GM19324 (cell line): ENCODE data around the gene KANK3.
"Not testable (repeated sequence)": the region's sequence is repeated elsewhere in the genome, so short reads cannot be mapped to it uniquely, and the experiment has no call there.

ENCODE experiments used
- ATAC-seq: cut with Tn5 transposase; IDR thresholded peaks from one replicate; pipeline ENCODE4 v1.9.1; 2021; ENCODE audit warnings: mild to moderate bottlenecking, moderate library complexity; ENCODE audit not compliant: unreplicated experiment, low FRiP score

The KANK3 gene

DNA sequence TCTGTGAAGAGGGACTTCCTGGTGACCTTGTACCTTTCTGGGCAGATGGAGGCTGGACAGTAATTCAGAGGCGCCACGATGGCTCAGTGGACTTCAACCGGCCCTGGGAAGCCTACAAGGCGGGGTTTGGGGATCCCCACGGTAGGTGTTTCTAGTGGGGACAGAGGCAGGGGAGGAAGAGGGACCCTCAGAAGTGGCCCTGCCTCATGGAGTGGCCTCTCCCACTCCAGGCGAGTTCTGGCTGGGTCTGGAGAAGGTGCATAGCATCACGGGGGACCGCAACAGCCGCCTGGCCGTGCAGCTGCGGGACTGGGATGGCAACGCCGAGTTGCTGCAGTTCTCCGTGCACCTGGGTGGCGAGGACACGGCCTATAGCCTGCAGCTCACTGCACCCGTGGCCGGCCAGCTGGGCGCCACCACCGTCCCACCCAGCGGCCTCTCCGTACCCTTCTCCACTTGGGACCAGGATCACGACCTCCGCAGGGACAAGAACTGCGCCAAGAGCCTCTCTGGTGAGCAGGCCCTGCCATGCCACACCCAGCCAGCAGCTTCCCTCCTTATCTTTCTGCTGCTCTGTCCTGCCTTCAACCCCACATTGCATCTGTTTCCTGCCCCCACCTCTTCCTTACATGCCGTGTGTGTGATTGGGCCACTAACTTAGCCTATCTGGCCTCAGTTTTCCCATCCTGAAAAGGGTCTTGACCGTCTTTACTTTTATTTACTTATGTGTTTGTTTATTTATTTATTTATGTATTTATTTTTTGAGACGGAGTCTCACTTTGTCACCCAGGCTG, 28.1 kb upstream of the KANK3 start:
- ATAC-seq = no peak

DNA sequence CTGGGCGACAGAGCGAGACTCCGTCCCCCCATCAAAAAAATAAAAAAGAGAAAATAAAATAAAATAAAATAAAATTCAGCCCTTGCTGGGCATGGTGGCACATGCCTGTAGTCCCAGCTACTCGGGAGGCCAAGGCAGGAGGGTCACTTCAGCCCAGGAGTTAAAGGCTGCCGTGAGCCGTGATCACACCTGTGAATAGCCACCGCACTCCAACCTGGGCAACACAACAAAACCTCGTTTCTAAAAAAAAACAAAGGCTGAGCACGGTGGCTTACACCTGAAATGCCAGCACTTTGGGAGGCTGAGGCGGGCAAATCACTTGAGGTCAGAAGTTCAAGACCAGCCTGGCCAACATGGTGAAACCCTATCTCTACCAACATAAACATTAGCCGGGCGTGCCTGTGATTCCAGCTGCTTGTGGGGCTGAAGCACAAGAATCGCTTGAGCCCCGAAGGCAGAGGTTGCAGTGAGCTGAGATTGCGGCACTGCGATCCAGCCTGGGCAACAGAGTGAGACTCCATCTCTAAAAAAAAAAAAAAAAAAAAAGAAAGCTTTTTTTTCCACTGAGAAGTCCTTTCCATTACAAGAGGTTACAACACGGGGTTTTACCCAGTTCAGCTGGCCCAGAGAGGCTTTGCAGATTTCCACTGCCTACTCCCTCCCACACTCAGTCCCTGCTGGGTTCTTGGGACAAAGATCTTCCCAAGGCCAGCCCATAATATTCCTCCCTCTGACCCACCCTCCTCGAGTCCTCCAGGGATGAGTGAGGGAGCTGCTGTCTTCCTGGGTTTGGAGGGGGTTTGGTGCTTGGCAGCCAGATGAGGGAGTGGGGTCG, 27.3 kb upstream of the KANK3 start:
- ATAC-seq = no peak

DNA sequence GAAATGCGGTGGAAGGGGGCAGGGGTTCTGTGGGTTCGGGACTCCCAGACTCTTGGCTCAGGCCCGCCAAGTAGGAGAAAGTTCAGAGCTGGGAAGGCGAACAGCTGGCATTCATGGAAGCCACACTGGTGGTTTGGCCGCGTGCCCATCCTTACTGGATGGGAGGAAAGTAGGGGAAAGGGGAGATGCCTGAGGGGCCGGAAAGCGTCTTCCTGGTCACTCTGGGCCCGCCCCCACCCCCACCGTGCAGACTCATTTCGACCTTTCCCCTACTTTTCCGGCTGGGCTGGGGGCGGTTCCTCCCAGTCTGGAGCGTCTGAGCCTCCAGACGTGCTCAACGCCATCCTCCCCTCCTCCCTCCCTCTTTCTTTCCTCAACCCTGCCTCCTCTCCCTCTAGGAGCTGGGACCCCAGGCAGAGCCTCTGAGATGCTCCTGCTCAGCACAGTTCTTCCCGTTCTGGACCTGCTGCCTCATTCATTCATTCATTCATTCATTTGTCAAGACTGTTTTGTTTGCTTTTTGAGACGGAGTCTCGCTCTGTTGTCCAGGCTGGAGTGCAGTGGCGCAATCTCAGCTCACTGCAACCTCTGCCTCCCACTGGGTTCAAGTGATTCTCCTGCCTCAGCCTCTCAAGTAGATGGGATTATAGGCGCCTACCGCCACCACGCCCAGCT, 24.4 kb upstream of the KANK3 start:
- no peak for ATAC-seq

DNA sequence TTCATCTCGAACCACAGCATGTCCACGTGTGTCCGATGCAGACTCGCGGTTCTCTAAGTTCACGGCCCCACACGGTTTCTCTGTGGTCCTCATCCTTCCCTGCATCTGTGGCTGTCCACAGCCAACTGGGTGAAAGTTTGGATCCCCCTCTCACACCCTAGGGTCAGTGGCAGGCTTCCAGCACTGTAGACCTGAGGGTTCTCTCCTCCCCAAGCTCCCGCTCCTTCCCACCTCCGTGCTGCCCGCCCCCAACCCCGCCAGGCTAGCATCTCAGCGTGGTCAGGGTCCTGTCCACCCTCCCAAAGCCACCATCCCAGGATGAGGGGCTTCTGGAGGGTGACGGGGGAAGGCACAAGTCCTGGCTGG, 23.9 kb upstream of the KANK3 start:
- no peak for ATAC-seq

DNA sequence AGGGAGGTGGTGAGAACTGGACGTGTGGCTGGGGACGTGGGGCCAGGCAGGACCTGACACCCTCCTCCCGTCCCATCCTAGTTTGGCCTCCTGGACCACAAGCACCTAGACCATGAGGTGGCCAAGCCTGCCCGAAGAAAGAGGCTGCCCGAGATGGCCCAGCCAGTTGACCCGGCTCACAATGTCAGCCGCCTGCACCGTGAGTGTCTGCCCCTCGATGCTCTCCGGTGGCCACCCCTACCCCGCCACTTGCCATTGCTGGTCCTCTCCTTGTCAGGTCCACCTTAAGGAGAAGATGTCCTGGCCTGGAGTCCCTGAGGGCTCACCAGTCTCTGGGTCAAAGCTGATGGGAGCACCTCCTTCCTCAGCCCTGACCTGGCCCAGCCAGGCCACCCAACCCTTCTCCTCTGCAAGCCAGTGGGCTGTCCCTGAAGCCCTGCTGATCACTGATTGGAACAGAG, 23.1 kb upstream of the KANK3 start:
- ATAC-seq = no peak

DNA sequence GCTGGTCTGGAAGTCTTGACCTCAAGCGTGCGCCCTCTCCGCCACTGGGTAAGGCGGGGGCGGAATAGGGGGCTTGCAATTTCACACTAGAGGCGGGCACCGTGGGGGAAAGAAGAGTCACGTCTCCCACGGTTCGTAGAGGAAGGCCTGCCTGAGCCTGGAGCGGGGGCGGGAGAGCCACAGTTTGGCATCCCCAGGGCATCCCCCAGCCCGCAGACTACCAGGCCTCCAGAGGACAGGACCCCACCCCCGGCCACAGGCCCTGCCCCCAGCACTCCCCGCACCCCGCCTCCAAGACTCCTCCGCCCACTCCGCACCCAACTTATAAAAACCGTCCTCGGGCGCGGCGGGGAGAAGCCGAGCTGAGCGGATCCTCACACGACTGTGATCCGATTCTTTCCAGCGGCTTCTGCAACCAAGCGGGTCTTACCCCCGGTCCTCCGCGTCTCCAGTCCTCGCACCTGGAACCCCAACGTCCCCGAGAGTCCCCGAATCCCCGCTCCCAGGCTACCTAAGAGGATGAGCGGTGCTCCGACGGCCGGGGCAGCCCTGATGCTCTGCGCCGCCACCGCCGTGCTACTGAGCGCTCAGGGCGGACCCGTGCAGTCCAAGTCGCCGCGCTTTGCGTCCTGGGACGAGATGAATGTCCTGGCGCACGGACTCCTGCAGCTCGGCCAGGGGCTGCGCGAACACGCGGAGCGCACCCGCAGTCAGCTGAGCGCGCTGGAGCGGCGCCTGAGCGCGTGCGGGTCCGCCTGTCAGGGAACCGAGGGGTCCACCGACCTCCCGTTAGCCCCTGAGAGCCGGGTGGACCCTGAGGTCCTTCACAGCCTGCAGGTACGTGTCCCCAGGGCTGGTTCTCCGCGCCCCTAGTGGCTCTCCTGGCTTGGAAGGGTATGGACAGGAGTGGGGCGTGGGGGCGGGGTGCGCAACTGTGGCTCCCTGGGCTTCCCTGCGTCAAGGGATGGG, 21.0 kb upstream of the KANK3 start, which contains the start of gene ANGPTL4:
ANGPTL4 (plus strand) TSS at position 353 of the 969 bp plus-strand sequence; CDS start at position 520, 167 bp downstream.
- ATAC-seq = no peak

DNA sequence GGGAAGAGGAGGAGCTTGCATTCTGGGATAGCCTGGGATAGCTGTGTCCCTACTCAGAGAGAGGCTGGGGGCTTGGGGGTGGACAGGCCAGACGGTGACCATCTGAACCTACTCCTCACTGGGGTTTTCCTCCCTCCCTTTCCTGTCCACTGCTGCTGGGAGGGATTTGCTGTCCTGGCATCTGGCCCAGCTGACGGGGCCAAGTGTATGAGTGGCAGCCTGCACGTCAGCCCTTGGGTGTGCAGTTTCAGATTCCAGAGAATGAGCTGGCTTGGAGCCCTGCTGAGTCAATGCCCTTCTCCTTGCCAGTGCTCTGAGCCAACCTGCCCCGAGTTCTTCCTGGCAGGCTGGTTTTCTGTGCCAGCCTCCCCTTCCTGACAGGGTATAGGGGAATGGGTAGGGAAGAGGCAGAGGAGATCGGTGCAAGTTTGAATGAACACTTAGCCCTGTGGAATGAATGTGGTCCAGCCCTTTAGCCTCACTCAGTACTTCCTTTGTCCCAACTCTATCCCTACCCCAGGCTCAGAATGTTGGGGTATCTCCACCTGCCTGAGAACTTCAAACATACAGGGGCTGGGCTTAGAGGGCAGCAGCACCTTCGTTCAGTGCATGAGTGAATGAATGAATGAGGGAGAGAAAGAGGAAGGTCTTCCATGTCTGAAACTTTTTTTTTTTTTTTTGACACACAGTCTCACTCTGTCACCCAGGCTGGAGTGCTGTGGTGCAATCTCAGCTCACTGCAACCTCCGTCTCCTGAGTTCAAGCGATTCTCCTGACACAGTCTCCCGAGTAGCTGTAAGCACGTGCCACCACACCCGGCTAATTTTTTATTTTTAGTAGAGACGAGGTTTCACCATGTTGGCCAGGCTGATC, 19.1 kb upstream of the KANK3 start:
- ATAC-seq = no peak

DNA sequence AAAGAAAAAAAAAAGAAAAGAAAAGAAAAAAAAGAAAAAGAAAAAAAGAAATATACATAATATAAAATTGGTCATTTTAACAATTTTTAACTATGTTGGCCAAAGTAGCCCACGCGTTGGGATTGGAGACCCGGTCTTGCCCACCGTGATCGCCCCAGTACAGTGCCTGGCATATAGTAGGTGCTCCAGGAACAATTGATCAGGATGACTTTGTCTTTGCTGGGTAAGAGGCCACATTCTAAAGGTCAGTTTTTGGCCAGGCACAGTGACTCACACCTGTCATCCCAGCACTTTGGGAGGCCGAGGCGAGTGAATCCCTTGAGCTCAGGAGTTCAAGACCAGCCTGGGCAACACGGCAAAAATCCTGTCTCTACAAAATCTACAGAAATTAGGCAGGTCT, 17.1 kb upstream of the KANK3 start:
- ATAC-seq = no peak

DNA sequence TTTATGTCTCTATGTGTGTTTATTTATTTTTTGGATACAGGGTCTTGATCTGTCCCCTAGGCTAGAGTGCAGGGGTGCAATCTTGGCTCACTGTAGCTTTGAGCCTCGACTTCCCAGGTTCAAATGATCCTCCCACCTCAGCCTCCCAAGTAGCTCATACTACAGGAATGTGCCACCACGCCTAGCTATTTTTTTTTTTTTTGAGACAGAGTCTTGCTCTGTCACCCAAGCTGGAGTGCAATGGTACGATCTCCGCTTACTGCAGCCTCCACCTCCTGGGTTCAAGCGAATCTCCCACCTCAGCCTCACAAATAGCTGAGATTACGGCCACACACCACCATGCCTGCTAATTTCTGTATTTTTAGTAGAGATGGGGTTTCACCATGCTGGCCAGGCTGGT, 15.9 kb upstream of the KANK3 start:
- no peak for ATAC-seq

DNA sequence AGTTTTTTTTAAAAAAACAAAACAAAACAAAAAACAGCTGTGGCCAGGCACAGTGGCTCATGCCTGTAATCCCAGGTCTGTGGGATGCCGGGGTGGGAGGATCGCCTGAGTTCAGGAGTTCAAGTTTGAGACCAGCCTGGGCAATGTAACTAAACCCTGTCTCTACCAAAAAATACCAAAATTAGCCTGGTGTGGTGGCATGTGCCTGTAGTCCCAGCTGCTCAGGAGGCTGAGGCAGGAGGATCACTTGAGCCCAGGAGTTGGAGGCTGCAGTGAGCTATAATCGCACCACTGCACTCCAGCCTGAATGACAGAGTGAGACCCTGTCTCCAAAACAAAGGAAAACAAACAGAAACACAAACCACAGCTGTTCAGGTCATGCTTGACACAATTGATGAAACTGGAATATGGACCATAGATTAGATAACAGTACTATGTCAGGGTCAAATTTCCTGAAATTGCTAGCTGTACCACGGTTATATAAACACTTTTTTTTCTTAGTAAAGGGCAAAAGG, 14.0 kb upstream of the KANK3 start:
- no peak for ATAC-seq

DNA sequence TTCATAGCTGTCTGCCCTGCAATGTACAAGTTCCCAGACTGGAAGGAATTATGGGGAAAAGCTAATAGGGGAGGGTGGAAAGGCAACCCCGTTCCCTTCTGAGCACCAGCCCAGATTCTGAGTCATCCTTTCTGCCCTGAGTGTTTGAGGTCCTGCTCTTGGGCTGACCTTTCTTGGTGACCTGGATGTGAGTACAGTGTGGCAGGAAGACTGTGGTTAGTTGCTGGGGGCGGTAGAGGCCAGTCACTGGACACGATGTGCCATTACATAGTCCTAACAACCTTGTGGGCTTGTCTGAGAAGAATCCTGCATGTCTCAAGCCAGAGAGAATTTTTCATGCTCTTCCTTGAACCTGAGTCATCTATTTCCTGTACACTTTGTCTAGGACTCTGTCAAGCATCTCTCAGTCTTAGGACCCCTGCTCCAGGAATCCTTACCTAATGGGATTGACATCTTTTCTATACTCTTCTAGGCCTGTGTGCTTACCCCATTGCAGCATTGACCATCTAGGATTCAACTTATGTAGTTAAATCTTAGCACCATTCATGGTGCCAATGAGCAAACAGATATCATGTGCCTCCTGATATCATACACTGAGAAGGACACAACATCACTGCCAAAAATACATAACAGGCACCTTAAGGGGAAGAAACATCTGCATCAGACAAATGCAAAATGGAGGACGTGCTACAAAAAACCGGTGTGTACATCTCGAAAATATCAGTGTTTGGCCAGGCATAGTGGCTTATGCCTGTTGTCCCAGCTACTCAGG, 12.8 kb upstream of the KANK3 start:
- ATAC-seq = no peak

DNA sequence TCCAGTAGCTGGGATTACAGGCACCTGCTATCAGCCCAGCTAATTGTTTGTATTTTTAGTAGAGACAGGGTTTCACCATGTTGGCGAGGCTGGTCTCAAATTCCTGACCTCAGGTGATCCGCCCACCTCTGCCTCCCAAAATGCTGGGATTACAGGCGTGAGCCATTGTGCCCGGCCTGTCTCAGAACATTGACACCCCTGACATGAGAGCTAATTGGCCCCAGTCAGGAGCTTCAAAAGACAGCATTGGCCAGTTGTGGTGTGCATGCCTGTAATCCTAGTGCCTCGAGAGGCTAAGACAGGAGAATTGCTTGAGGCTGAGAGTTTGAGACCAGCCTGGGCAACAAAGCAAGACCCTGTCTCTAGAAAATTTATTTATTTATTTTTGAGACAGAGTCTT, 9.8 kb upstream of the KANK3 start:
- not testable (repeated sequence) for ATAC-seq

DNA sequence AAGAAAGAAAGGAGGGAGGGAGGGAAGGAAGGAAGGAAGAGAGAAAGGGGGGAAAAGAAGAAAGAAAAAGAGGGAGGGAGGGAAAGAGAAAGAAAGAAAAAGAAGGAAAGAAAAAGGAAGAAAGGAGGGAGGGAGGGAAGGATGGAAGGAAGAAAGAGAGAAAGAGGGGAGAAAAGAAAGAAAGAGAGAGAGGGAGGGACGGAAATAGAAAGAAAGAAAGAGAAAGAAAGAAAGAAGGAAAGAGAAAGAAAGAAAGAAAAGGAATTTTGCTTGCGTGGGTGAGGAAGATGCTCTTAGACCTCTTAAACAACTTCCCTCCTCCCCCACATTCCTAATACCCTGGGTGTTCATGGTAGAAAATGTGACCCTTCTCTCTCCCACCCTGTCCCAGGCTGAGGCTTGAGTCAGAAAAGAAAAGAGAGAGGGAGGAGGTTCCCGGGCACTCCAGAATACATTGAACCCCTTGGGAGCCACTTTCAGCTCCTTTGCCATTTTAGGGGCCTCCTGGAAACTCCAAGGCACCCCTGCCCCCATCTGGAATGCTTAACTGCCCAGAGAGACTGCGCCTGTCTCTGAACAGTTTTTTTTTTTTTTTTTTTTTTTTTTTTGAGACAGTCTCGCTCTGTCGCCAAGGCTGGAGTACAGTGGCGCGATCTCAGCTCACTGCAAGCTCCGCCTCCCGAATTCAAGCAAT, 9.2 kb upstream of the KANK3 start:
- ATAC-seq = no peak

DNA sequence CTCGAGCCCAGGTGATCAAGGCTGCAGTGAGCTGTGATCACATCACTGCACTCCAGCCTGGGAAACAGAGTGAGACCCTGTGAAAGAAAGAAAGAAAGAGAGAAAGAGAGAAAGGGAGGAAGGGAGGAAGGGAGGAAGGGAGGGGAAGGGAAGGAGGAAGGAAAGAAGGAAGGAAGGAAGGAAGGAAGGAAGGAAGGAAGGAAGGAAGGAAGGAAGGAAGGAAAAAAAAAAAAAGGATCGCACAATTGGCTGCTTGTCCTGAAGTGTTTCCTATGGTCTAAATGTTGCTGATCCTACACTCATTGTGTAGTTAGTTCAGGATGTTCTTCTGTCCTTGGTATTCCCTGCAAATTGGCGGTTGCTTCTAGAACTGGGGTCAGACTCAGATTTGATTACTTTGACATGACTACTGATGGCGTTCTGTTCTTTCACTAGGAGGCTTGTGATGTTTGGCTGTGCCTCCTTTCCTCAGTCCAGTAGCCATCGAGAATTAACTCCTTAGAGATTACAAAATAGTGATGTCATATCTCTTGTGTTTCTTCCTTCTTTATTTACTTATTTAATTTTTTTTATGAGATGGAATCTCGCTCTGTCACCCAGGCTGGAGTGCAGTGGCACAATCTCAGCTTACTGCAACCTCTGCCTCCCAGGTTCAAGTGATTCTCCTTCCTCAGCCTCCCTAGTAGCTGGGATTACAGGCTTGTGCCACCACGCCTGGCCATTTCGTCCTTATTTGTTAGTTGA, 6.7 kb upstream of the KANK3 start:
- ATAC-seq = not testable (repeated sequence)

DNA sequence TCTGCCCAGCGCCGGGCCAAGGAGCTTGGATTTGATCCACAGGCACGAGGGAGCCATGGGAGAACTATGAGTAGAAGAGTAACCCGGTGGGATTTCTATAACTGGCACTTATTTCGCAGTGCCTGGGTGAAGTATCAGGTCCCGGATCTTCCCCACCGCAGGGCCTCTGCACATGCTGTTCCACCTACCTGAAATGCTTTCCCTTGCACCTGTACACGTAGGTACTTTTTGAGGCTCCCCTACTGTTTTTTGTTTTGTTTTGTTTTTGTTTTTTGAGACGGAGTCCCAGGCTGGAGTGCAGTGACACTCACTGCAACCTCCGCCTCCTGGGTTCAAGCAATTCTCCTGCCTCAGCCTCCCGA, 402 bp upstream of the KANK3 start:
- ATAC-seq = no peak

DNA sequence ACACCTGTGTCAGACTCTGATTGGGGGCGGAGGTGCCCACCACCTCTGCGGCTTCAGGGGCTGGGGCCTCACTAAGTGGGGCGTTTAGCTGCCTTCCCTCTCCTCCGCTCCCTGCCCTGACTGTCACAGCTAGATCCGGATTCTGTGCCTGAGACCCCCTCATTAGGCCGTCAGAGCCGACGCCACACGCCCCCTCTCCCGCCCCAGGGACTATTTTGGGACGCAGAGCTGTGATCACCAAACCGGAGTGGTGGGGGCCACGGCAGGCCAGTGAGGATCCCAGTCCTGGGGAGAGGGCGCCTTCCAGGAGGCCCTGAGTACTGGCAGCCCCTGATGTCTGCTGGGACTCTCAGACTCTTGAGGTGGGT, 762 bp downstream of the KANK3 start:
- no peak for ATAC-seq

DNA sequence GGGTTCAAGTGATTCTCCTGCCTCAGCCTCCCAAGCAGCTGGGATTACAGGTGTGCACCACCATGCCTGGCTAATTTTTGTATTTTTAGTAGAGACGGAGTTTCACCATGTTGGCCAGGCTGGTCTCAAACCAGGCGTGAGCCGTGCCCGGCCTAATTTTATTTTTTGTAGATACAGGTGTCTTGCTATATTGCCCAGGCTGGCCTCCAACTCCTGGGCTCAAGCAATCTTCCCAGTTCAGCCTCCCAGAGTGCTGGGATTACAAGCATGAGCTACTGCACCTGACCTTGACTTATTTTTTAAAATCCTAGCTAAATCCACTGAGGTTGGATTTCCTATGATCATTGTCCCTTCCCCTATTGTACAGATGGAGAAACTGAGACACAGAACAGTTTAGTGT, 1.6 kb downstream of the KANK3 start:
- ATAC-seq = not testable (repeated sequence)
